Measurements from ENCODE around the gene AP3D1.

The AP3D1 gene

DNA sequence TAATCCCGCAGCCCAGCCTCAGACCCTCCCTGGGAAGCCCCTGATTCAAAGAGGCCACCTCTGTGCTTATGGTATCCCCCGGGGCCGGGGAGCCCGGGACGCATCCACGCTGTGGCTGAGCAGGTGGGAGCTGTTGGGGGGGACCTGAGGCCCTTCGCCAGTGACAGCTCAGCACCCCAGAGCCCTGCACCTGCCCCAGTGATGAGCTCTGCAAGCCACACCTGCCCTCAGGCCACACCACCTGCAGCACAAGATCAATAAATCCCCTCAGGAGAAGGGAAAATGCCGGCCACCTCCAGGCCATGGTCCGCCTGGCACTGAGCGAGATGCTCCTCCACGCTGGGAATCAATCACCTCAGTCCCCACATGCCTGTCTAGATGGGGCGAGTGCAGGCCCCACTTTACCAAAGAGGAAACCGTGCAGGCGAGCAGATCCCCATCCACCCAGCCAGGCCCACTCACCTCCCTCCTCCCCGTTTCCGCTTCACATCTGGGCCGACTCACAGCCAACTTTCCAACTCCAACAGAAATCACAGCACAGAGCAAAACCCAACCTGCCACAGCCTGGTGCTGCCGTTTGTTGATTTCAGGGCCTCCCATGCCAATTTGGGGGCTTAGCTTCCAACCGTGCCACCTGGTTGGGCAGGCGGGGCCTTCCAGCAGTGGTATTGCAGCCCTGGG, 68.1 kb downstream of the AP3D1 start:
- H3K9me3 ChIP-seq (ENCODE audit: control insufficient read depth, insufficient read depth, low read length): no peaks in the 10 kb centered on the region
- no peaks in the 10 kb centered on the region for H3K27me3 ChIP-seq (ENCODE audit: control insufficient read depth, insufficient read depth, low read length)
- peaks cover 5% of the 10 kb centered on the region; the same call in 1 of the 2 replicates for H3K36me3 ChIP-seq (ENCODE audit: control insufficient read depth, insufficient read depth, low read length)
- no CpG with 5 or more reads among the region's 20 CpGs for WGBS (ENCODE audit: insufficient coverage, insufficient read length)
- H3K27ac ChIP-seq (ENCODE audit: low read length): no peak overlapping the region
- no peak overlapping the region for H3K4me3 ChIP-seq (ENCODE audit: low read length)
- DNase-seq (ENCODE audit: low read depth, low spot score): no peak
- no peaks in the 10 kb centered on the region for H3K4me1 ChIP-seq (ENCODE audit: control insufficient read depth, insufficient read depth, low read length)

DNA sequence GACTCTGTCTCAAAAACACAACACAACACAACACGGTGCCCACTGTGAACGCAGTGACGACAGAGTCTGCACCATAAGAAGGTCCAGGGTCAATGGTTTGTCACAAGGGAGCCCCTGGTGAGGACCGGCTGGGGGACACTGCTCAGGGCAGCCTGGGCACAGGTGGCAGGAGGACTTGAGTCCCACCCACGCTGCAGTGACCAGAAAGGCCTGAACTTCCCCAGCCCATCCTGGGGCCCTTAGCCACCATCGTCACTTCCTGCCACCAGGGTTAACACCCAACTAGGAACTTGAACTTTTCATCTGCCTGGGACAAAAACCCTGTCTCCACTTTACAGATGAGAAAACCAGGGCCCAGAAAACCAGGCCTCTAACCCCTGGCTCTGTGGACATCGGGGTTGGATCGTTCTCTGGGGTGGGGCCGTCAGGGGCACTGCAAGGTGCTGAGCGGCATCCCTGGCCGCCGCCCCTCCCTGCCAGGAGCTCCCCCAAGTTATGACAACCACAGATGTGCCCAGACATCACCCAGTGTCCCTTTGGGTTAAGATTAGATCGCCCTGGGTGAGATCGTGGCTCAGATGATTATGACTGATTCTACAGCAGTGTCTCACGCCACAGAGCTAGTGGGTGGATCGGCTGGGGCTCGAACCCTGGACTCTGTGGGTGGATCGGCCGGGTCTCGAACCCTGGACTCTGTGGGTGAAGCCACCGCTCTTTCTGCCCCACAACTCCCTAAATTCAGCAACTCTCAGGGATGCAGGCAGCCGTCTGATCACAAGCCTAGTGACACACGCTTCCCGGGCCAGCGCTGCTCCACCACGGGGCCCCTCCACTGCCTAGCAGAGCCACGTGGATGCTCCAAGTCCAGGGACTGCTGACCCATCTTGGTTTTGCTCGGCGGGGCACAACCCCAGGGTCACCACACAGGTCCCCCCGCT, 69.2 kb downstream of the AP3D1 start:
- no peak overlapping the region for H3K27ac ChIP-seq (ENCODE audit: low read length)
- no peaks in the 10 kb centered on the region for H3K9me3 ChIP-seq (ENCODE audit: control insufficient read depth, insufficient read depth, low read length)
- no CpG with 5 or more reads among the region's 30 CpGs for WGBS (ENCODE audit: insufficient coverage, insufficient read length)
- H3K36me3 ChIP-seq (ENCODE audit: control insufficient read depth, insufficient read depth, low read length): peaks cover 7% of the 10 kb centered on the region; the same call in 1 of the 2 replicates
- H3K4me1 ChIP-seq (ENCODE audit: control insufficient read depth, insufficient read depth, low read length): no peaks in the 10 kb centered on the region
- H3K27me3 ChIP-seq (ENCODE audit: control insufficient read depth, insufficient read depth, low read length): no peaks in the 10 kb centered on the region
- DNase-seq (ENCODE audit: low read depth, low spot score): no peak
- H3K4me3 ChIP-seq (ENCODE audit: low read length): no peak overlapping the region

DNA sequence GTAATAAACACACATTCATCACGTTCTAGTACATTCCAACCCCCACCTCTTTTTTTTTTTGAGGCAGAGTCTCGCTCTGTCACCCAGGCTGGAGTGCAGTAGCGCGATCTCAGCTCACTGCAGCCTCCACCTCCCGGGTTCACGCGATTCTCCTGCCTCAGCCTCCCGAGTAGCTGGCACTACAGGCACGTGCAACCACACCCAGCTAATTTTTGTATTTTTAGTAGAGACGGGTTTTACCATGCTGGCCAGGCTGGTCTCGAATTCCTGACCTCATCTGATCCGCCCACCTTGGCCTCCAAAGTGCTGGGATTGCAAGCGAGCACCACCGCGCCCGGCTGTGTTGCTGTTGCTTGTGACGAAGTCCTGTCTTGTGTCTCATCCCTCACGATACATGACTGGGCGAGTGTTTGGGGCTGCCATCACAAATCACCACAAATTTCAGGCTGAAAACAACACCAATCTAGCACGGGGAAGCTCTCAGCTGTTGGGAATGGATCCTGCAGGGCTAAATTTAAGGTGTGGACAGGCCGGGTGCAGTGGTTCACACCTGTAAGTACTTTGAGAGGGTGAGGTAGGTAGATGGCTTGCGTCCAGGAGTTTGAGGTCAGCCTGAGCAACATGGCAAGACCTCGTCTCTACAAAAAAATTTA, 70.9 kb downstream of the AP3D1 start:
- Histone ChIP-seq H3K4me3 (ENCODE audit: low read length) (no peak overlapping the region), H3K4me1 (ENCODE audit: control insufficient read depth, insufficient read depth, low read length) (no peaks in the 10 kb centered on the region), H3K27me3 (ENCODE audit: control insufficient read depth, insufficient read depth, low read length) (no peaks in the 10 kb centered on the region), H3K9me3 (ENCODE audit: control insufficient read depth, insufficient read depth, low read length) (no peaks in the 10 kb centered on the region), H3K27ac (ENCODE audit: low read length) (no peak overlapping the region), H3K36me3 (ENCODE audit: control insufficient read depth, insufficient read depth, low read length) (peaks cover 7% of the 10 kb centered on the region; the same call in 1 of the 2 replicates)
- no peak for DNase-seq (ENCODE audit: low read depth, low spot score)
- WGBS (ENCODE audit: insufficient coverage, insufficient read length): no CpG with 5 or more reads among the region's 23 CpGs

DNA sequence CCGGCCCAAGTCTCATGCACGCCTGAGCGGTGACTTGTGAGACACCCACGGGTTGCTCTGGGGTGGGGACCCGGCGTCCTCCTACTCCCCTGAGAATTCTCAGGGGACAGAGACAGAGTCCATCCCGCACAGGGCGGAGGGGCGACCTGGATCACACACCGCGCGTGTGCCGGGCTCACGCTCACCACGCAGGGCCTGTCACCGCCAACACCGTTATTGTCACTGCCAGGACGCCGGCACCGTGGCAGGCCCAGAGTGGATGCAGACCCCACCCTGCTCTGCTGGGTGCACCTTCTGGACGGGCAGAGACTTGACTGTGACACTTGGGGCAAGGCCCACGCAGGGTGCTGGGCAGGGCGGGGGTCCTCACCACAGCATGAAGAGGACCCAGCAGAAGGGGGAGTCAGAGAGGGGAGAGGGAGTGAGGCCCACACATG, 71.5 kb downstream of the AP3D1 start:
- H3K9me3 ChIP-seq (ENCODE audit: control insufficient read depth, insufficient read depth, low read length): no peaks in the 10 kb centered on the region
- no peak overlapping the region for H3K27ac ChIP-seq (ENCODE audit: low read length)
- H3K4me1 ChIP-seq (ENCODE audit: control insufficient read depth, insufficient read depth, low read length): no peaks in the 10 kb centered on the region
- peaks cover 7% of the 10 kb centered on the region; the same call in 1 of the 2 replicates for H3K36me3 ChIP-seq (ENCODE audit: control insufficient read depth, insufficient read depth, low read length)
- no CpG with 5 or more reads among the region's 23 CpGs for WGBS (ENCODE audit: insufficient coverage, insufficient read length)
- DNase-seq (ENCODE audit: low read depth, low spot score): no peak
- H3K27me3 ChIP-seq (ENCODE audit: control insufficient read depth, insufficient read depth, low read length): no peaks in the 10 kb centered on the region
- H3K4me3 ChIP-seq (ENCODE audit: low read length): no peak overlapping the region

DNA sequence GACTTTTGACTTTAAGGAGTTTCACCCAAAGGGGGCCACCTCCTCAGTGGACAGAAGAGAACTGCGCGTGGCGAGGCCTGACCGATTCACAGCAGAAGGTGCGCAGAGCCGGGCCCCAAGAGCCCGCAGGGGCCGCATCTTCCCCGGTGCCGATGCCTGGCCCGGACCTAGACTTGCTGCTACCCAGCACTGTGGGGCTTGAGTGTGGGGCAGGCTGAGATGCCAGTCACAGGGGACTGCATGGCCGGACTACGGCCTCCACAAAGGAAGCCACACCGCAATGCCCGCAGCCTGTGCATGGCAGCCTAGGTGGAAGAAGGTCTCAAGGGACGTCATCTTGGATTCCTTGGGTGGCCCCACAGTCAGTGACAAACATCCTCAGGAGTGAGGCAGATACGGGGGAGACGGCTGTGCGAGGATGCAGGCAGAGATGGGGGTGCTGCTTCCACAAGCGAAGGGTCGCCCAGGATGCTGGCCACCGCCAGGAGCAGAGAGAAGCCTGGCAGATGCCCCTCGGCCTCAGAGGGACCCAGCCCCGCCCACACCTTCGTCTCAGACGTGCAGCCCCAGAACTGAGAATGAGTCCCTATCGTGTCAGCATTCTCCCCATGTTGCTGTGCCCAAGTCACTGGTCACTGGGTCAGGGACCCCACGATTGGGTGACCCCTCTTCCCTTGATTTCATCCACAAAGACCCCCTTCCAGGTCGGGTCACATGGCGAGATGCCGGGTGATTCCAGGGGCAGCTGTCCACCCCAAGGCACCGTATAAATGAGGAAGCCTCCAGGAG, 72.1 kb downstream of the AP3D1 start:
- no peaks in the 10 kb centered on the region for H3K27me3 ChIP-seq (ENCODE audit: control insufficient read depth, insufficient read depth, low read length)
- no peaks in the 10 kb centered on the region for H3K9me3 ChIP-seq (ENCODE audit: control insufficient read depth, insufficient read depth, low read length)
- WGBS (ENCODE audit: insufficient coverage, insufficient read length): no CpG with 5 or more reads among the region's 32 CpGs
- no peak overlapping the region for H3K27ac ChIP-seq (ENCODE audit: low read length)
- H3K36me3 ChIP-seq (ENCODE audit: control insufficient read depth, insufficient read depth, low read length): peaks cover 7% of the 10 kb centered on the region; the same call in 1 of the 2 replicates
- H3K4me1 ChIP-seq (ENCODE audit: control insufficient read depth, insufficient read depth, low read length): no peaks in the 10 kb centered on the region
- no peak overlapping the region for H3K4me3 ChIP-seq (ENCODE audit: low read length)
- DNase-seq (ENCODE audit: low read depth, low spot score): no peak

DNA sequence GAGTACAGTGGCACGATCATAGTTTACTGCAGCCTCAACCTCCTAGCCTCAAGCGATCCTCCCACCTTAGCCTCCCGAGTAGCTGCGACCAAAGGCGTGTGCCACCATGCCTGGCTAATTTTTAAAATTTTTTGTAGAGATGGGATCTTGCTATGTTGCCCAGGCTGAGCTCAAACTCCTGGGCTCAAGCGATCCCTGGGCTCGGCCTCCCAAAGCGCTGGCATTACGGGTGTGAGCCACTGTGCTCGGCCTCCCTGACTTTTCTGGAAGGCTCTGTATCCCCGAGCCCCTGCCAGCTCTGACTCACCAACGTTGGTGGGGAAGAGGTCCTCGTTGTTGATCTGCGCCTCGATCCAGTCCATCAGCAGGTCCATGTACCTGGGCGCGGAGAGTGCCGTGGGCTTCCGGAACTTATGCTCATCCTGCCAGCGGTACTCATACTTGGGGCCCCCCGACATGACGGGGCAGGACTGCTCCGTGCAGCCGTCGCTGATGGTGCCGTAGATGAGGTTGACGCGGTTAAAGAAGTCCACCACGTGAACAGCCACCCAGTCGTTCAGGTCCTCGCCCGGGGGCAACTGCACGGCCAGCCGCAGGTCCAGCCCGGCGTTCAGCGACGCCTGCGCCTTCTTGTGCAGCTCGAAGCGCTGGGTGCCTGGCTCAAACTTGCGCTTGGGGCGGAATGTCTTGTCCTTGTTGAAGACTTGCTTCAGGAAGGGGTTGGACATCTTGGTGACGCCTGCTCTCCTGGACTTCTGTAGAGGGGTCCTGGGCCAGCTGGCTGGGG, 73.3 kb downstream of the AP3D1 start:
- H3K27me3 ChIP-seq (ENCODE audit: control insufficient read depth, insufficient read depth, low read length): no peaks in the 10 kb centered on the region
- H3K4me3 ChIP-seq (ENCODE audit: low read length): no peak overlapping the region
- no CpG with 5 or more reads among the region's 44 CpGs for WGBS (ENCODE audit: insufficient coverage, insufficient read length)
- H3K4me1 ChIP-seq (ENCODE audit: control insufficient read depth, insufficient read depth, low read length): no peaks in the 10 kb centered on the region
- H3K27ac ChIP-seq (ENCODE audit: low read length): no peak overlapping the region
- no peak for DNase-seq (ENCODE audit: low read depth, low spot score)
- H3K36me3 ChIP-seq (ENCODE audit: control insufficient read depth, insufficient read depth, low read length): peaks cover 3% of the 10 kb centered on the region; the same call in 1 of the 2 replicates
- no peaks in the 10 kb centered on the region for H3K9me3 ChIP-seq (ENCODE audit: control insufficient read depth, insufficient read depth, low read length)

DNA sequence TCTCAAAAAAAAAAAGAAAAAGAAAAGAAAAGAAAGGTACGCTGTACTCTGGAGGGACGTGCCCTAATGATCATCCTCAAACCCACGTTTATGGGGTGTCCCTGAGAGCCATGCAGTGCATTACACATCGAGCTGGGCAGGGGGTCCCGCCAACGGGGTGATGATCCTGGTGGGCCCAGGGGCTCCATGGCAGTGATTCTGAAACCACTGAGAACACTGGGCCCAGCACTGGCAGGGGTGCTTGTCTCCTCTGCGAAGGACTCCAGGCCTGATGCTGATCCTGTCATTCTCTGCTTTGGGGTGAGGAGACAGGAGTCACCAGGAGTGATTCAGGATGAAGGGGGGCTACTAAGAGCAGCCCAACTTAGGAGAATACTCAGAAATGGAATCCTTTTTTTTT, 74.0 kb downstream of the AP3D1 start:
- H3K4me1 ChIP-seq (ENCODE audit: control insufficient read depth, insufficient read depth, low read length): no peaks in the 10 kb centered on the region
- no peak overlapping the region for H3K4me3 ChIP-seq (ENCODE audit: low read length)
- H3K27ac ChIP-seq (ENCODE audit: low read length): no peak overlapping the region
- DNase-seq (ENCODE audit: low read depth, low spot score): no peak
- no peaks in the 10 kb centered on the region for H3K9me3 ChIP-seq (ENCODE audit: control insufficient read depth, insufficient read depth, low read length)
- H3K36me3 ChIP-seq (ENCODE audit: control insufficient read depth, insufficient read depth, low read length): peaks cover 3% of the 10 kb centered on the region; the same call in 1 of the 2 replicates
- H3K27me3 ChIP-seq (ENCODE audit: control insufficient read depth, insufficient read depth, low read length): no peaks in the 10 kb centered on the region
- no CpG with 5 or more reads among the region's 7 CpGs for WGBS (ENCODE audit: insufficient coverage, insufficient read length)

DNA sequence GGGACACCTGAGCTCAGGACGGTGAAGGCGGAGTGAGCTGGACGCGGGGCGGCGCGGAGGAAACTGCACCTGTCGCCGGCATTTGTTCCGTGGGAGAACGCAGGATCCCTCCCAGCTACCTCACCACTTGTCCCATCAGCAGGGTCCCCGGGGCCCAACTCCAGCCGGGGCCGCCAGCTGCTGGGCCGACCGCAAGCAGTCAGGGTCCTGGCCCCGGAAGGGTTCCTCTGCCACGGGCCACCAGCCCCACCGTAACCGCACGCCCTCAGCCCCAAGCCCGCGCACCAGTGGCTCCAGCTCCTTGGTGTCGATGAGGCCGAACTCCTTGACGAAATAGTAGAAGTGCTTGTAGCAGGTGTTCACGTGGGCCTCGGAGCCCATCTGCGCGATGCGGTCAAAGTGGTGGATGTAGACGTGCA, 74.8 kb downstream of the AP3D1 start:
- Histone ChIP-seq H3K9me3 (ENCODE audit: control insufficient read depth, insufficient read depth, low read length) (no peaks in the 10 kb centered on the region), H3K27ac (ENCODE audit: low read length) (no peak overlapping the region), H3K36me3 (ENCODE audit: control insufficient read depth, insufficient read depth, low read length) (peaks cover 3% of the 10 kb centered on the region; the same call in 1 of the 2 replicates), H3K4me1 (ENCODE audit: control insufficient read depth, insufficient read depth, low read length) (no peaks in the 10 kb centered on the region), H3K4me3 (ENCODE audit: low read length) (no peak overlapping the region), H3K27me3 (ENCODE audit: control insufficient read depth, insufficient read depth, low read length) (no peaks in the 10 kb centered on the region)
- WGBS (ENCODE audit: insufficient coverage, insufficient read length): no CpG with 5 or more reads among the region's 32 CpGs
- no peak for DNase-seq (ENCODE audit: low read depth, low spot score)

DNA sequence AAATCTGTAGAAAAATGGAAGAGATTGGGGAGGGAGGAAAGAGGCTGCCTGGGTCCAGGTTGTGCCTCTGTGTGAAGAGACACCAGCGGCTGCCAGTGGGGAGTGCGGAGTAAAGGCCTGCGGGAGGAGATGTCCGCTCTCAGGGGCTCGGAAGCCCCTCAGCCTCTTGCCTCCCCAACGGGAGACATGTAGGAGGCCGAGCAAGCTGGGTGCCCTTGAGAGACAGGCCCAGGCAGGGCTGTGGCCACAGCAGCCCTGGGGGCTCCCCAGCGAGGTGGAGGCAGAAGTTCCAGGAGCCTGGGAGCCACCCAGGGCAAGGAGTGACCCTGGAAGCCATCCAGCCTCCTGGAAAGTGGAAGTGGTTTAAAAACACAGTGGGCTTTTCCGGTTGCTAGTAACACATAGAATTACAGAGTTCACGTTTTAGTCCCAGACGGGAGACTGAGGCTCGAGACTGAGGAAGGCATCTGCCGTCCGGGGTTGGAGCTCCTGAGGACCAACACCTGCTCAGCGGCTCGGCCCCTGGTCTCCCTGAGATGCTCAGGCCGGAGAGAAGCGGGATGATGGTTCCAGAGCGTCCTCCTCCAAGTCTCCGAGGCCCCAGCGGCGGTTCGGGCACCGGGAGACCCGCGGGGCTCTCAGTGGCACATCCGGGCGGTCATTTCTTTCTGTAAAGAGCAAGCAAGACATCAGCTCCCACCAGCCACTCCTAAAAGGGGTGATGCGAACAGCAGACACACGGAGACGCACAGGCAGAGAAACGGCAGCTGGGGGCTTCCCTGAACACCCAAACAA, 78.4 kb downstream of the AP3D1 start:
- no peak for DNase-seq (ENCODE audit: low read depth, low spot score)
- no peaks in the 10 kb centered on the region for H3K36me3 ChIP-seq (ENCODE audit: control insufficient read depth, insufficient read depth, low read length)
- WGBS (ENCODE audit: insufficient coverage, insufficient read length): no CpG with 5 or more reads among the region's 32 CpGs
- H3K4me3 ChIP-seq (ENCODE audit: low read length): no peak overlapping the region
- no peaks in the 10 kb centered on the region for H3K9me3 ChIP-seq (ENCODE audit: control insufficient read depth, insufficient read depth, low read length)
- no peak overlapping the region for H3K27ac ChIP-seq (ENCODE audit: low read length)
- no peaks in the 10 kb centered on the region for H3K4me1 ChIP-seq (ENCODE audit: control insufficient read depth, insufficient read depth, low read length)
- H3K27me3 ChIP-seq (ENCODE audit: control insufficient read depth, insufficient read depth, low read length): no peaks in the 10 kb centered on the region

Data from iPS DF 6.9 (cell line).